HepG2 (cell line): ENCODE results near the gene PDPR. TPM values are rescaled to one million over a fixed set of nuclear protein-coding genes. Genes with fewer than 3 reads are reported as not detected.
A peak's percentile ranks its signal among the peaks of the same experiment; 100 is the strongest.
"Not testable (repeated sequence)": the region's sequence is repeated elsewhere in the genome, so short reads cannot be mapped to it uniquely, and the experiment has no call there.

Experiments used
- ARID4A ChIP-seq: sonication (generic); formaldehyde crosslinking; IDR thresholded peaks from 2 replicates; pipeline ENCODE4 v1.5.0; 2020; ENCODE audit warnings: mild to moderate bottlenecking, missing genetic modification reagents, borderline replicate concordance
- BORCS8-MEF2B ChIP-seq: sonication (generic); formaldehyde crosslinking; IDR thresholded peaks from 2 replicates; pipeline ENCODE4 v1.8.0; 2022; ENCODE audit warnings: mild to moderate bottlenecking, missing genetic modification reagents
- KAT8 ChIP-seq: IDR thresholded peaks from 2 replicates; pipeline ENCODE4 v1.6.1; 2016; ENCODE audit warnings: missing genetic modification reagents, missing compliant biosample characterization
- KLF11 ChIP-seq: IDR thresholded peaks from 2 replicates; pipeline ENCODE4 v1.6.1; 2016; ENCODE audit warnings: missing compliant biosample characterization
- LCORL ChIP-seq, 2 experiments: fragments of 450-650 bp in 1 of 2; sonication (generic) in 1 of 2; formaldehyde crosslinking in 1 of 2; IDR thresholded peaks; 2 replicates each; pipeline versions ENCODE4 v1.5.0 to v1.6.1; 2017 to 2020; ENCODE audit warnings: antibody characterized with exemption in 1 of 2, missing genetic modification reagents in 1 of 2
- MTA1 ChIP-seq: sonication (generic); formaldehyde crosslinking; IDR thresholded peaks from 2 replicates; pipeline ENCODE4 v1.4.0; 2020; ENCODE audit warnings: missing genetic modification reagents, mild to moderate bottlenecking, borderline replicate concordance
- POLR2A ChIP-seq, 2 experiments: IDR thresholded peaks; 2 replicates each; pipeline ENCODE4 v1.6.1; 2011; ENCODE audit warnings: low read depth in 2 of 2, low read length in 2 of 2, mild to moderate bottlenecking in 1 of 2, moderate library complexity in 1 of 2; ENCODE audit not compliant: insufficient read depth in 1 of 2
- POLR2AphosphoS5 ChIP-seq: IDR thresholded peaks from 2 replicates; pipeline ENCODE4 v1.6.1; 2012; ENCODE audit warnings: low read depth, low read length
- PRDM10 ChIP-seq: sonication (generic); formaldehyde crosslinking; IDR thresholded peaks from 2 replicates; pipeline ENCODE4 v1.4.0; 2020; ENCODE audit warnings: low read depth, missing genetic modification reagents
- RAD21 ChIP-seq: fragments of 450-650 bp; formaldehyde crosslinking; IDR thresholded peaks from 2 replicates; pipeline ENCODE4 v1.5.0; 2020; ENCODE audit warnings: mild to moderate bottlenecking
- REPIN1 ChIP-seq: sonication (generic); formaldehyde crosslinking; IDR thresholded peaks from 2 replicates; pipeline ENCODE4 v1.8.0; 2022; ENCODE audit warnings: missing genetic modification reagents, low read depth, mild to moderate bottlenecking, borderline replicate concordance
- SP4 ChIP-seq: sonication (generic); formaldehyde crosslinking; IDR thresholded peaks from 2 replicates; pipeline ENCODE4 v1.8.1; 2023; ENCODE audit warnings: mild to moderate bottlenecking, missing genetic modification reagents
- SPEN ChIP-seq: sonication (generic); formaldehyde crosslinking; IDR thresholded peaks from 2 replicates; pipeline ENCODE4 v1.5.1; 2020; ENCODE audit warnings: low read depth, mild to moderate bottlenecking, missing genetic modification reagents
- TFAP4 ChIP-seq: sonication (generic); IDR thresholded peaks from 2 replicates; pipeline ENCODE4 v1.6.1; 2016; ENCODE audit warnings: low read depth, borderline replicate concordance
- ZFY ChIP-seq: sonication (generic); formaldehyde crosslinking; IDR thresholded peaks from 2 replicates; pipeline ENCODE4 v1.4.0; 2020; ENCODE audit warnings: missing genetic modification reagents
- ZNF430 ChIP-seq: sonication (generic); formaldehyde crosslinking; IDR thresholded peaks from 2 replicates; pipeline ENCODE4 v1.9.0; 2021; ENCODE audit warnings: mild to moderate bottlenecking, missing genetic modification reagents
- ZNF451 ChIP-seq: sonication (generic); formaldehyde crosslinking; IDR thresholded peaks from 2 replicates; pipeline ENCODE4 v1.5.0; 2020; ENCODE audit warnings: mild to moderate bottlenecking, missing genetic modification reagents
- ZNF501 ChIP-seq: sonication (generic); formaldehyde crosslinking; IDR thresholded peaks from 2 replicates; pipeline ENCODE4 v1.5.1; 2020; ENCODE audit warnings: mild to moderate bottlenecking, moderate library complexity, missing genetic modification reagents
- ZNF547 ChIP-seq: sonication (generic); formaldehyde crosslinking; IDR thresholded peaks from 2 replicates; pipeline ENCODE4 v1.5.1; 2020; ENCODE audit warnings: mild to moderate bottlenecking, missing genetic modification reagents
- ZNF567 ChIP-seq: sonication (generic); formaldehyde crosslinking; IDR thresholded peaks from 2 replicates; pipeline ENCODE4 v1.8.1; 2023; ENCODE audit warnings: mild to moderate bottlenecking, missing genetic modification reagents, borderline replicate concordance
- polyA plus RNA-seq, 8 experiments: library from polyadenylated mRNA; depleted of rRNA in 3 of 8; stranded (reverse) in 7 of 8; unstranded in 1 of 8; fragments of >200 nt; fragmentation: Illumina TruSeq in 4 of 8; extraction: Trizol in 4 of 8; gene quantifications; 2 replicates each; pipeline versions ENCODE4 v1.2.1 to v1.2.3, GENCODE V29; 2011 to 2016; ENCODE audit warnings: low read depth in 4 of 8, missing spikeins in 1 of 8, mixed read lengths in 1 of 8; ENCODE audit not compliant: insufficient read depth in 1 of 8
- total RNA-seq, 5 experiments: library from RNA; depleted of rRNA; stranded (reverse); fragments of >200 nt; fragmentation: Illumina TruSeq; extraction: Trizol; gene quantifications; 2 replicates each; pipeline ENCODE4 v1.2.3, GENCODE V29; 2016; ENCODE audit warnings: low read depth in 1 of 5

The PDPR gene
- total and polyA plus RNA-seq, 2 of the 13 experiments (the other 11 are each of a cell fraction or from before 2014, with no cell fraction given) = 19.5 to 29.9 TPM

- TF ChIP-seq TFAP4 (peak; percentile 18; the same call in 1 of the 2 replicates), KLF11 (CRISPR knock-in tag) (0 out of 2 replicates have a peak, but pooled peaks have one; percentile 55), POLR2AphosphoS5 (peak; percentile 28; the same call in 1 of the 2 replicates), MTA1 (CRISPR knock-in tag) (peak; percentile 44; the same call in 1 of the 2 replicates), ZFY (CRISPR knock-in tag) (peak; percentile 84), ZNF451 (0 out of 2 replicates have a peak, but pooled peaks have one; percentile 31), SPEN (CRISPR knock-in tag) (peak; percentile 34; the same call in 1 of the 2 replicates), SP4 (CRISPR knock-in tag) (peak; percentile 79), BORCS8-MEF2B (CRISPR knock-in tag) (0 out of 2 replicates have a peak, but pooled peaks have one; percentile 32), ZNF547 (CRISPR knock-in tag) (peak; percentile 47; the same call in 1 of the 2 replicates), ZNF501 (peak; percentile 91), ZNF567 (CRISPR knock-in tag) (peak; percentile 62; the same call in 1 of the 2 replicates), POLR2A (IDR thresholded peaks at IDR 0.05; ENCODE audit: insufficient read depth in 1 of 2, low read depth in 2 of 2, low read length in 2 of 2) (peak; percentile 26 to 54; a peak in 2 of 4 replicates), PRDM10 (peak; percentile 98), ZNF430 (CRISPR knock-in tag) (0 out of 2 replicates have a peak, but pooled peaks have one; percentile 25), REPIN1 (CRISPR knock-in tag) (0 out of 2 replicates have a peak, but pooled peaks have one; percentile 22), LCORL (CRISPR knock-in tag; IDR thresholded peaks at IDR 0.05) (0 out of 2 replicates have a peak, but pooled peaks have one; percentile 19), ARID4A (CRISPR knock-in tag) (peak; percentile 92), KAT8 (peak; percentile 32; the same call in 1 of the 2 replicates), RAD21 (CRISPR knock-in tag) (peak; percentile 28; the same call in 1 of the 2 replicates)
- not testable (repeated sequence) for TF ChIP-seq LCORL (IDR thresholded peaks at IDR 0.05)
Measured at GRCh38 chr16:70065746-70066658, 48.1 kb upstream of the PDPR start (continued).
